Measurements from ENCODE around the gene CACNA2D3.
"Not testable (repeated sequence)": the region's sequence is repeated elsewhere in the genome, so short reads cannot be mapped to it uniquely, and the experiment has no call there.

CACNA2D3 gene

GRCh38 chr3:54378184-54378583, 255.8 kb downstream of the CACNA2D3 start:
- DNase-seq, result no peak

- no peak for DNase-seq
Observed at GRCh38 chr3:54384279-54384678, 261.9 kb downstream of the CACNA2D3 start.

GRCh38 chr3:54390582-54390981, 268.2 kb downstream of the CACNA2D3 start:
- no peak for DNase-seq

- DNase-seq, result no peak
Observed at GRCh38 chr3:54393150-54393549, 270.8 kb downstream of the CACNA2D3 start.

GRCh38 chr3:54408328-54408727, 286.0 kb downstream of the CACNA2D3 start:
- no peak for DNase-seq

GRCh38 chr3:54421943-54422342, 299.6 kb downstream of the CACNA2D3 start:
- DNase-seq, result no peak

GRCh38 chr3:54424292-54424691, 301.9 kb downstream of the CACNA2D3 start:
- no peak for DNase-seq

- DNase-seq, result no peak
Observed at GRCh38 chr3:54426381-54426780, 304.0 kb downstream of the CACNA2D3 start.

- DNase-seq, result no peak
Observed at GRCh38 chr3:54427501-54427900, 305.1 kb downstream of the CACNA2D3 start.

GRCh38 chr3:54427941-54428871, 305.9 kb downstream of the CACNA2D3 start:
- DNase-seq, result peak; percentile 81

GRCh38 chr3:54432975-54433374, 310.6 kb downstream of the CACNA2D3 start:
- no peak for DNase-seq

- no peak for DNase-seq
Observed at GRCh38 chr3:54433846-54434245, 311.5 kb downstream of the CACNA2D3 start.

- DNase-seq, result no peak
Observed at GRCh38 chr3:54434756-54435155, 312.4 kb downstream of the CACNA2D3 start.

- DNase-seq, result no peak
Observed at GRCh38 chr3:54437271-54437670, 314.9 kb downstream of the CACNA2D3 start.

- no peak for DNase-seq
Observed at GRCh38 chr3:54443561-54444161, 321.3 kb downstream of the CACNA2D3 start.

GRCh38 chr3:54445630-54446029, 323.3 kb downstream of the CACNA2D3 start:
- DNase-seq, result no peak

- DNase-seq, result no peak
Observed at GRCh38 chr3:54447427-54447826, 325.1 kb downstream of the CACNA2D3 start.

GRCh38 chr3:54454806-54455205, 332.5 kb downstream of the CACNA2D3 start:
- no peak for DNase-seq

- DNase-seq, result no peak
Observed at GRCh38 chr3:54458357-54458756, 336.0 kb downstream of the CACNA2D3 start.

- not testable (repeated sequence) for DNase-seq
Observed at GRCh38 chr3:54464554-54464953, 342.2 kb downstream of the CACNA2D3 start.

- no peak for DNase-seq
Observed at GRCh38 chr3:54476891-54477290, 354.5 kb downstream of the CACNA2D3 start.

- DNase-seq, result no peak
Observed at GRCh38 chr3:54481606-54482365, 359.4 kb downstream of the CACNA2D3 start.

GRCh38 chr3:54484334-54484733, 362.0 kb downstream of the CACNA2D3 start:
- no peak for DNase-seq

GRCh38 chr3:54486317-54486716, 364.0 kb downstream of the CACNA2D3 start:
- no peak for DNase-seq
